ENCODE measurements around the gene TLE4.

Gene TLE4

DNA sequence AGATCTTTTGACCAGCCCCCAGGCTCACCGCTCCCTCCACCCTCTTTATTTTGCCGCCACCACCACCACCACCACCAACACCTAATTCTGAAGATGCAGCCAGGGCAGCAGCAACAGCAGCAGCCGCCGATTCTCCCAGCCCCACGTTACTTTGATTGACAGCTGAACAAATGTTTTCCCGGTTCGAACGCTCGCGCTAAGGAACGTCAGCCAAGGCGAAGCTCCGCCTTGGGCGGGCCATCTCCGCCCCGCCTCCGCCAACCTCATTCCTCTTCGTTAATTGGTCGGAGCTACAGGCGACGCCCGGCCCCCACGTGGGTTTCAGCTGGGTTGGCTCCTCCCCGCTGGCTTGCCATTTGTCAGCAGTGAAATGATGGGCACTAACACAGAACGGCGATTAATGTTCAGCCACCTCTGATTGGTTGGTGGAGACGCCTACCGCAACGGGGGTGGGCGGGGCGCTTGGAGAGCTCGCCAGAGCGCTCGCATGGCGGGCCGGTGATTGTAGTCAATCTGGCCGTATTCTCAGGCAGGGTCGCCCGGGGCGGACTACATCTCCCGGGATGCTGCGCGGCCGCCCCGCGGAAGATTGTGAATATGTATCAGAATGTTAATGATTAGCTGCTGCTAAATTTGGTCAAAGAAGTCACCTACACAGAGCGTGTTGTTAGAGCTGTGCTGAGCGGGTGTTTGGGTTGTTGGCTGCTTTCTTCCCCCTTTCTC lies at the start of gene TLE4:
Gene TLE4 (plus strand): TSS at position 657 of the 723 bp plus-strand sequence. CDS start 826 bp downstream, outside the sequence.
- peak; percentile 100 for DNase-seq

- no peak for DNase-seq
Measured at GRCh38 chr9:79522793-79523192, 49.0 kb upstream of the TLE4 start.

DNA sequence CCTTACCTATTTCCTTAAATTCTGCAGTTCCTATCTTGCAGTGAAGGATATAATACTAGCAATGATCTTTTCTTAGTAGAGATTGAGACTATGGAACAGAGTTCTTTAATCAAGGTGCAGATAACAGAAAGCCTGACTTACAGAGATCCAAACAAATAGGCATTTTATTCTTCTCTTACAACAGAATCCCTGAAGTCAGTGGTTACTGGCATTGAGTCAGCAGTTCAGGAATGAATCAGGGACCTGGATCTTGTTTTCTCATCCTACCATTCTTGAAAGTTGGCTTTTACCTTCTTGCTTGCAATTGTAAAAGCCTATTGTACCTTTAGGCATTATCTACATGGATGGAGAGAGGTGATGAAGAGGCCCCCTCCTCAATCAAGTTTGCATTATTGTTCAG lies 47.5 kb upstream of the TLE4 start:
- DNase-seq: no peak

- DNase-seq: no peak
Measured at GRCh38 chr9:79526149-79526672, 45.6 kb upstream of the TLE4 start.

GRCh38 chr9:79535534-79535933 lies 36.2 kb upstream of the TLE4 start:
- DNase-seq: no peak

DNA sequence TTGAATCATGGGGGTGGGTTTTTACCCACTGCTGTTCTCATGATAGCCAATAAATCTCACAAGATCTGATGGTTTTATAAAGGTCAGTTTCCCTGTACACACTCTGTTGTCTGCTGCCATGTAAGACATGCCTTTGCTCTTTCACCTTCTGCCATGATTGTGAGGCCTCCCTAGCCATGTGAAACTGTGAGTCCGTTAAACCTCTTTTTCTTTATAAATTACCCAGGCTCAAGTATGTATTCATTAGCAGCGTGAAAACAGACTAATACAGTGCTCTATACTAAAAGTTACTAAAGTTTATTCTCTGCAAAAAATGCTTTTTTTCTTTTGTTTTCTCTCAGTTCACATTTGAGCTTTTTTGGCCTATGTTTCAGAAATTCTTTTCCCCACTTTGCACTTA lies 33.9 kb upstream of the TLE4 start:
- no peak for DNase-seq

DNA sequence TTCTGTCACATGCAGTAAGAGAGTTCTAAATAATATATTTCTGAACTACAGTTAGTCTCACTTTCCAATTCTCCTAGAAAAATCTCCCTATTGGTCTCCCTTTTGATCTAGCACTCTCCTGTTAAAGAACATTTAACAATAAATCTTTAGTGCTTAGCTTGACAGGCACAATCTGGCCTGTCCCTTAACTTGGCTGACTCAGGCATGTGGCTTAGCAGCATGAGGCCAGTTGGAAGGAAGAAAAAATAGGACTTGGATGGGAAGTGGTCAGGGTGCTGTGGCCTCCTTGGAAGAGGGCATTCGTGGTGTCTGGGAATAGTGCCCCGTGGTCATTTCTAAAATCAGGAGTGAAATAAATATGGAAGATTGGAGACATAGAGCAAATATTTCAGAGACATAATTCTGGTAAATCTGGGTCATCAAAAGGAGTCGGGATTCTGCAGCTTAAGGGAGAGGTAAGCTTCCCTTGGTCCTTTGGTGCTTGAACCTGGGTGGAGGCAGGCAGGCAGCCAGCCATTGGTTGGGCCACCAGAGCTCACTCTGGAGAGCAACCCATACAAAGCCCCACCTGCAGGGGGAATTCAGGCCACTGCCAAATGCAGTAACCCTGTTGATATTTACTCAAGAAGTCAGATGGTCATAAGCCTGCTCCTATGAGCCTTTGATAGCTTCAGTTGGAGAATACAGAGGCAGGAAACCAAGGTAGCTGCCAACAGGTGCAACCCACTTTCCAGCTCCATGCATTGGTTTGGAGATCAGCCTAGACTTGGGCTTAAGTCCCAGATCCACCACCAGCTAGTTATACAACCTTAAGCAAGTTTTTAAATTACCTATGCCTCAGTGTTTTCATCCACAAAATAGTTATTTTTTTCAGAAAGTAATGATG lies 28.8 kb upstream of the TLE4 start:
- no peak for DNase-seq

DNA sequence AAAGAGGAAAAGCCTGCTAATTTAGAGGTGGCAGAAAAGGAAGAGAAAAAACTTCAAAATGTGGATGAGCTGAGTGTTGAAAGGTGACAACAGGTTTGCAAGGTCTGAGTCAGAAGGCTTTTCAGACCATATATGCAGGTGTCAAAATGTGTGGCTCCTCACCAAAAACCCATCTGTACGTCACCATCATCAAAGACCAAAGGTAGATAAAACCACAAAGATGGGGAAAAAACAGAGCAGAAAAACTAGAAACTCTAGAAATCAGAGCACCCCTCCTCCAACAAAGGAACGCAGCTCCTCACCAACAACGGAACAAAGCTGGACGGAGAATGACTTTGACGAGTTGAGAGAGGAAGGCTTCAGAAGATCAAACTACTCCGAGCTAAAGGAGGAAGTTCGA lies 27.4 kb upstream of the TLE4 start:
- DNase-seq: peak; percentile 24

DNA sequence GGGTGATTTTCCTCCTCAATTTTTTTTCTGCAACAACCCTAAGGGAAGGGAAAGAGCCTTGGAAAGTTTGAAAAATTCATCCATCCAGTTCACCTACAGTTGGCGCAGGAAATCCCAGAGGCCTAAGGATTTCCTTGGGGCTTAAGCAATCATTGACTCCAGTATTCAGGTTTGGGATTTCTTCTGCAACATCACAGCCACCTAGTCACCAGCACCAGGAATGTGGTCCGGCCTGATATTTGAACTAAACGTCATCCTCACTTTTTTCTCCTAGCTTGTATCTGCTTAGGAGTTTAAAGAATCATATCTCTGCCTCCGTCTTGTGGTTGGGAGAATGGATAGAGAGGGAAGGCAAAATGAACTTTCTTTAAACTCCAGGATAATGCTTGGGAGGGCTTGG lies 20.2 kb upstream of the TLE4 start:
- no peak for DNase-seq

DNA sequence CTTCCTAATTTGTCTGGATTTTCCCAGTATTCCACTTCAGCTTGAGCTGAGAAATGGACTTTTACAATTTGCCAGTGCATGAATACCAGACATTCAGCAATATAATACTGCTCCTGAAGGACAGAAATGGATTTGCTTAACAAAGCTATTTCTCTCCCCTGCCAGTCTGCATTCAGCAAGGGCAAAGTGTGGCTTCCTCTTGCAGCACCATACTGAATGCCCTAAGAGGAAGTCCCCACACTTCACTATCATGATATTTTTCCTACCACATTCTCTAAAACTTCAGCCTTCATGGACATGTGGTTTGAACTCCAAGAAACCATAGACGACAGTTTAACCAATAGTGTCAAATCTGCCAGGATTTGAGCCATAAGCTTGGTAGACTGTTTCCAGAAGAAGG lies 19.8 kb upstream of the TLE4 start:
- no peak for DNase-seq

DNA sequence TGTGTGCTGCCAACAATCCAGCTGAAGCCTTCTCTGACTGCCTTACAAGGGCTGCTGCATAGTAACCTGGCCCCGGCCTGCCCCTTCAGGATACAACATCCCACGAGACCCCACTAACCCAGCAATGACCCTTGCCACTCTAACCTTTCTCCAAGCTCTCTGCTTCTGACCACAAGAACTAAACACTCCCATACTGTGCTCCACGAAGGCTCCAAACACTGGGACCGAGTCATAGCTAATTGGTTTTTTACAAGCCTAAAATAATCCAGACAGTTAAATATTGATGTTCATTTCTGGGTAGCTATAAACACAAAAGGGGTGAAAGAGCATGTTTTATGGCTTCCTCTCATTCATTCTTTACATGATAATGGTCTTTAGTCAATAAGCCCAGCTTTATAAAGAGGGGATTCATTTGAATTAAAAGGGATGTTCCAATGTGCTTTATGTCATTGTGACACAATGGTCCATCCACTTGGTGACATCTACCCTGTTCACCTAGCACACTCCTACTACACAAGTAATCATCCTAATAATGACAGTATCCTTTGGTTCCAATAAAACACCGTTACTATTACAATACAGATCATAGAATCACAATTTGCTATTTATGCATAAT lies 16.2 kb upstream of the TLE4 start:
- DNase-seq: no peak

DNA sequence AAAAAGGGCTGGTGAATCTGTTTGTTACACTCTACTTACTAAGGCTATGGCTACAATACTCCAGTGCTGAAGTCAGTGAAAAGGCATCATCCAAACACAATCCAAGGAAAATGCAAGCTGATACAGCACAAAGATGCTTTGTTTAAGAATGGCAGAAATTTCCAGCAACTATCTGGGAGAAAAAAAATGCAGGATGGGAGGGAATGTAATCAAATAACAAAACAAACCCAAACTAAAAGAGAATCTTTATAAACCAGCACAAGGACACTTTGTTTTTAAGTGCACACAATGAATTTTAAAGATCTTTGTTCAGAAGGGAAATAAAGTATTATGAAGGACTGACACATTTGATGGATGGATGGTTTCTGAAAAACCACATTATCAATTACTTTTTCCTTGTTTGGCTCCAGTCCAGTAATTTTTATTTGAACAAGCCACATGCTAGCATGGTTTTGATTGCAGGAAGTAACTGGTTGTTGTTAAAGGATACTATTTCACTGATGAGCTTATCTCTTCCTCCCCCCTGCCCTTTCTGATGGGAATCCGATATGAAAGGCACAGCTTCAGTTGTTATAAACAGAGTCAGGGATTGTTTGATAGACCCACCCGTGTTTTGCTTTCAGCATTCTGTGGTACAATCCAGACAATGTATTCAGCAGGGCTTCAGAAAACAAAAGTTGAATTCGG lies 12.1 kb upstream of the TLE4 start:
- no peak for DNase-seq

DNA sequence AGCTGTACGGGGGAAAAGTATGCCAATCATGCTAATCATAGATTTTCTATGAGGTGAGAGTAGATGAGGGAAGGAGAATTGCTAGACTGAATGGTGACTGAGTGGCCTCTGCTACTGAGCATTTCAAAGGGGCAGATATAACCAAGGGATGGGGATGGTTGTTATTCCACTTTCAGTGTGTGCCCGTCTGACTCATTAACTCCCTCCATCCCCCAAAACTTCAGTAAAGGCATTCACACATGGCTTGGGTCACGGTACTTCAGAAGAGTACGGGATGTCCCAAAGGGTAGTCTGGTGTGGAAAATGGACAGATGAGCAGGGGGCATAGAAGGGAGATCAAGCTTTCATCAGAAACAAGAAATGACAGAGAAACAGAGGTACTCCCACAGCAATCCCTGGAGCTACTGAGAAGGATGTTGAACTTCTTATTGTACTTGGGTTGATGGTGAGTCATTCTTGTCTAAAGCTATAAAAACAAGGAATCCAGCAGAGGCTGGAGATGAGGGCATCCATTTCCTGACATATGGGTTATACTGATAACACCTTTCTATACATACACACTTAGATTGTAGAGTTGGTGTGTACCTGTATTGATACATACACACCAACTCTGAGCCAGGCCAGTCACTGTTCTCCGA lies 8.9 kb upstream of the TLE4 start:
- no peak for DNase-seq

DNA sequence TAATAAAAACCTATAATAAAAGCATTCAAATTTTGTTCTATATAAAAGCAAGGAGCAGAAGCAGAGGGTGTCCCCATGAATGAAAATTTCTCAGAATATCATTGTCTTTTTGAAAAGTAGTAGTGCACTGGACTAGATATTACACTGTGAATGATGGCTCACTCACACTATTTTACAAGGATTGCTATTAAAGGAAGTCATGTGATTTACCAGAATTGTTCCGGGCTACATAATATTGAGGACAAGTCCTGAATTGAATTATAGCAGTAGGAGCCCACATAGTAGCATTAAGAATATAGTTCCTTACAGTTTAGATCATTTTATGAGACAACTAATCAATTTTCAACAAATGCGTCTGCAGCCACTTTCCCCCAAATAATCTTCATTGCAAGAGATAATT lies 7.7 kb upstream of the TLE4 start:
- DNase-seq: no peak

- DNase-seq: no peak
Measured at GRCh38 chr9:79565245-79565644, 6.5 kb upstream of the TLE4 start.

GRCh38 chr9:79567671-79568098 lies 4.1 kb upstream of the TLE4 start:
- DNase-seq: no peak

DNA sequence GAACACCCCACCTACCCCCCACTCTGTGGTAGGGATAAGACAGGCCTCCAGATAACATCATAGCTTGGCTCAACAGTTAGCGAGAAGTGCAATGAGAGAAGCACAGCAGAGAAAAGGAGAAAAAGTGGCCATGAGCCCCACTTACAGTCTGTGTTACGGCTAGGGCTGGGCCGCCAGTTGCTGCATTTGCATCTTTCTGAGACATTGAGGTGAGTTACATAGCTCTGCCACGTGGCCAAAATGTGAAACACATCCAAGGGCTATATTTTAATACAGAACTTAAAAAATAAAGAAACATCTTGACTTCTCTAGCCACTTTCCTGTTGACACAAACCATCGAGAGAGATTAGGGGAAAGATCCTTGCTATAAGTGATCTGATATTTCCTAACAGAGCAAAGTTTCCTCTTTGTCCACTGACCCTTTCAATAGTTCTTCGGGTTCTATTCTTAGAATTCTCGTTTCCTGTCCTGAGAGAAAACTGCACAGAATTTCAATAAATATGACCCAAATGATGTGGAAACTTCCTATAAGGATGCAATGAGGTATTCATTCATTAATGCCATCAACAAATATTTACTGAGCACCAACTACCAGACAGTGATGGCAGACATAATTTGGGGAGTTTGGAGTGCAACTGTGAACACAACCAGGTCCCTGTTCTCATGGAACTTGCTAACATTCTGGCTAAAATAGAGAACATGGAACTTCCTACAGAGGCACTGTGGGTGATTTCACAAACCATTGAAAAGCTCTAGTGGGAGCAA lies 3.2 kb upstream of the TLE4 start:
- DNase-seq: no peak

DNA sequence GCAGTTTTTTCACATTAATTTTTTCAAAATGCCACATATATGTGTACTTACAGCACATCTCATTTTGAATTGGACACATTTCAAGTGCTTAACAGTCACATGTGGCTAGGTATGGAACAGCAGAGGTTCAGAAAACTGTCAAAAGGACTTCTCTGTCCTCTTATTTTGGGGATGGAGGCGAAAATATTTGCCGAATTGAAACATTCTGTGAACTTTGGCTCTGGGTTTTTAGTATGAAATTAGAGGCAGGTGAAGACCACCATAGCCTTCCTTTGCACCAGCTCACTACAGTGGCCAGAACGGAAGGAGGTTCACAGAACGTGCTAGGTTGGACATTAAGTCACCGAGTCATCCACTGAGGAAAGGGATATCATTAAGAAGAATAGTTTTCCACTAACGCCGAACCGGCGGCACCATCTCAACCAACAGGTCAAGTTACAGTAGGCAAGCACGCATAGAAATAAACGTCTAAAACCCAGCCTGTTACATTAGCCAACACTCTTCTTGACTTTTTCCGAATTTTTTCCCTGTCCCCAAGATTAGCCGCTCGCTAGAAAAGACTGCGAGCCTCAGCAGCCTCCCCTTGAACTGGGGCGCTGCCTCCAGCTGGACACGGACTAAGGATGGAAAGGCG lies 1.8 kb upstream of the TLE4 start:
- no peak for DNase-seq

DNA sequence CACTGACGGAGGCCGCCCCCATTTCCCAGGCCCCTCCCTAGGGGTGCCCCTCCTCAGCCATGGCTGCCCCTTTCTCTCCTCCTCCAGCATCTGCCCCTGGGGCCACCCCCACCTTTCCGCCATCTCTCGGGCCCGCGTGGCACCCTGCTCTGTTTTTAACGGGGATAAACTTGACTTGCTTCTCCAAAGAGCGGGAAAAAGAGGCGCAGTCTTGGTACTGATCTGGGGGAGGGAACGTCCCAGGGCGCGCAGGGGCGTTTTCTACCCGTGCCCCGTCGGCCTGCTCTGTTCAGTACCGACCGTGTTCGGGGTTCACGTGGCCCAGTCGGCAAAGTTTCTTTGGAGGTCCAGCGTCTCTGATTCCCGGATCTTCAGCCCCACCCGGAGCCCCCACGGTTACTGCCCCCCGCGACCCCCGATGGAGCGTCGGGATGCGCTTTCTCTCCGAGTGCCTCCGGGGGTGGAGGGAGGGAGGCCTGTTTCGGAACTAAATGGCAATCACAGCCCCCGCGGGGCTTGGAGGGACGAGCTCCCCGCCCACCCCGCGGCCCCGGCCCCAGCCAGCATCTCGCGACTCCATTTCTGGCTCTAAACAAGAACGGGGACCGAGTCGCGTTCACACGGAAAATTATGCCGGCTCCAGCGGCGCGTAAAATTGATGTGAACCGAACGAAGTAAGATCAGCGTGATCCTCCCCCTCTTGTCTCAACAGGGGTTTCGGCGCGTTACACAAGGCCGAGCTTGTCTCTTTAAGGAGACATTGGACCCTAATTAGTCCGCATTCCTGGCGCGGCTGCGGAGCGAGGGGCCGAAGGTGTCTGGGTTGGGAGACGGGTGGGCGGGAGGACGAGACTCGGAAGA lies 1.1 kb upstream of the TLE4 start:
- DNase-seq: peak; percentile 26

- no peak for DNase-seq
Measured at GRCh38 chr9:79572032-79572607, 355 bp downstream of the TLE4 start.
